Cardiac septum (tissue), 1 donor: ENCODE results near the gene C3orf49. TPM values are rescaled to one million over a fixed set of nuclear protein-coding genes. Genes with fewer than 3 reads are reported as not detected.

Source experiments
- DNase-seq: peaks from one replicate; pipeline ENCODE4 v3.0.0-alpha.2; 2020; ENCODE audit warnings: low spot score
- intact Hi-C: fragments of 100-400 bp; cut with DNase I; formaldehyde crosslinking; loops from one replicate; pipeline ENCODE4 v1.14.0; 2022
- long read RNA-seq: library from polyadenylated mRNA; unstranded; transcript quantifications from one replicate; pipeline ENCODE4 v2.0.0, GENCODE V29; 2021
- total RNA-seq: library from RNA; stranded (reverse); fragmentation: NEBNext Ultra II Directional; extraction: Animal tissue kit (Norgen Biotek cat#: 25700); gene quantifications from one replicate; pipeline ENCODE4 v1.2.1, GENCODE V29; 2021
- donor health status: DM: no; HTN: no; CAD: no.

The C3orf49 gene
- total RNA-seq = not detected
- long read RNA-seq, partial matches to known transcripts = 0 of 3 reads
- long read RNA-seq, other reads (novel, unspliced or antisense) = 3 of 3 reads

GRCh38 chr3:63819151-63819398 lies at the start of gene C3orf49:
Gene C3orf49, plus strand, starts transcription at chr3:63819299. Its CDS starts 173 bp downstream, at chr3:63819472.
- intact Hi-C loops = loop anchor here (5.0 kb wide), 1 partner anchor 1197 kb away; no protein-coding TSS in a partner anchor
- no peak for DNase-seq

GRCh38 chr3:63774781-63775180 lies 44.3 kb upstream of the C3orf49 start:
- DNase-seq = no peak
- intact Hi-C loops = no loop called here

GRCh38 chr3:63779227-63779626 lies 39.9 kb upstream of the C3orf49 start:
- intact Hi-C loops = no loop called here
- DNase-seq = no peak

GRCh38 chr3:63791974-63792373 lies 27.1 kb upstream of the C3orf49 start:
- intact Hi-C loops = no loop called here
- DNase-seq = no peak

GRCh38 chr3:63795438-63795837 lies 23.7 kb upstream of the C3orf49 start:
- intact Hi-C loops = no loop called here
- DNase-seq = no peak

- intact Hi-C loops = no loop called here
- DNase-seq = no peak
These were observed 20.6 kb upstream of the C3orf49 start for GRCh38 chr3:63798544-63798943.

- no peak for DNase-seq
- intact Hi-C loops = no loop called here
These were observed 20.1 kb upstream of the C3orf49 start for GRCh38 chr3:63798949-63799348.

- DNase-seq = no peak
- intact Hi-C loops = no loop called here
These were observed 19.0 kb upstream of the C3orf49 start for GRCh38 chr3:63800097-63800496.

- intact Hi-C loops = no loop called here
- DNase-seq = no peak
These were observed 15.2 kb upstream of the C3orf49 start for GRCh38 chr3:63803911-63804310.

- intact Hi-C loops = no loop called here
- DNase-seq = no peak
These were observed 11.0 kb upstream of the C3orf49 start for GRCh38 chr3:63807961-63808565.

GRCh38 chr3:63808633-63809032 lies 10.5 kb upstream of the C3orf49 start:
- DNase-seq = no peak
- intact Hi-C loops = no loop called here

GRCh38 chr3:63809607-63810006 lies 9.5 kb upstream of the C3orf49 start:
- no peak for DNase-seq
- intact Hi-C loops = no loop called here

GRCh38 chr3:63814237-63814636 lies 4.9 kb upstream of the C3orf49 start:
- DNase-seq = no peak
- intact Hi-C loops = no loop called here

- intact Hi-C loops = loop anchor here (5.0 kb wide), 1 partner anchor 1195 kb away; no protein-coding TSS in a partner anchor
- no peak for DNase-seq
These were observed 1.9 kb upstream of the C3orf49 start for GRCh38 chr3:63817225-63817624.

GRCh38 chr3:63818282-63819150 lies 583 bp upstream of the C3orf49 start:
- DNase-seq = no peak
- intact Hi-C loops = loop anchor here (1.0 to 5.0 kb wide), 2 partner anchors 467 to 1196 kb away; no protein-coding TSS in a partner anchor

GRCh38 chr3:63824309-63824708 lies 5.2 kb downstream of the C3orf49 start:
- intact Hi-C loops = no loop called here
- no peak for DNase-seq

GRCh38 chr3:63830526-63830925 lies 11.4 kb downstream of the C3orf49 start:
- intact Hi-C loops = no loop called here
- DNase-seq = no peak

- no peak for DNase-seq
- intact Hi-C loops = no loop called here
These were observed 13.3 kb downstream of the C3orf49 start for GRCh38 chr3:63832395-63832794.

GRCh38 chr3:63841704-63842103 lies 22.6 kb downstream of the C3orf49 start:
- DNase-seq = no peak
- intact Hi-C loops = no loop called here

GRCh38 chr3:63842127-63842526 lies 23.0 kb downstream of the C3orf49 start:
- DNase-seq = no peak
- intact Hi-C loops = no loop called here

- intact Hi-C loops = no loop called here
- no peak for DNase-seq
These were observed 26.1 kb downstream of the C3orf49 start for GRCh38 chr3:63845215-63845614.
